SK-N-SH (cell line): ENCODE data around the gene SLC30A3. TPM values are rescaled to one million over a fixed set of nuclear protein-coding genes. Genes with fewer than 3 reads are reported as not detected.

Experiments
- CTCF ChIA-PET: fragments of 300-600, 350-600 bp; formaldehyde crosslinking; extraction: SDS; loops from one replicate; lab custom pipeline; 2021; lab: Yijun Ruan, JAX
- POLR2A ChIA-PET: fragments of 350-600 bp; sonication (Branson Sonifier 250); formaldehyde crosslinking; extraction: SDS; loops from one replicate; lab custom pipeline; 2020; ENCODE audit warnings: antibody characterized with exemption, inconsistent platforms; lab: Yijun Ruan, JAX
- DNase-seq: peaks from one replicate; pipeline ENCODE4 v3.0.0; 2012
- H2AFZ ChIP-seq: fragments of 200-600 bp; sonication (generic); 2 replicates; pipeline ENCODE4 v1.8.1; 2016; ENCODE audit warnings: antibody characterized with exemption, mild to moderate bottlenecking, low read depth
- H3F3A ChIP-seq: fragments of 200-600 bp; sonication (generic); replicated peaks from 2 replicates; pipeline ENCODE3; 2016; ENCODE audit warnings: antibody characterized with exemption, mild to moderate bottlenecking; ENCODE audit not compliant: insufficient read depth
- H3K27ac ChIP-seq, 2 experiments: fragments of 200-500 bp in 1 of 2; fragments of 200-600 bp in 1 of 2; sonication (Bioruptor generic) in 1 of 2; sonication (generic), shearing (Covaris generic) in 1 of 2; 2 replicates each; pipeline versions ENCODE4 v1.5.1 to v1.6.1; 2014 to 2016; ENCODE audit warnings: low read depth in 2 of 2, inconsistent platforms in 1 of 2, low read length in 1 of 2, mild to moderate bottlenecking in 1 of 2, mixed read lengths in 1 of 2
- H3K27me3 ChIP-seq: fragments of 200-600 bp; sonication (generic), shearing (Covaris generic); 2 replicates; pipeline ENCODE4 v1.6.1; 2016; ENCODE audit warnings: mixed run types; ENCODE audit not compliant: insufficient read depth
- H3K36me3 ChIP-seq, 2 experiments: fragments of 200-500 bp in 1 of 2; fragments of 200-600 bp in 1 of 2; sonication (Bioruptor generic) in 1 of 2; sonication (generic) in 1 of 2; replicated peaks in 1 of 2; 2 replicates each; pipeline versions ENCODE3 to v1.5.1; 2014 to 2016; ENCODE audit warnings: low read length in 1 of 2, mild to moderate bottlenecking in 1 of 2; ENCODE audit not compliant: insufficient read depth in 2 of 2, control insufficient read depth in 1 of 2
- H3K4me1 ChIP-seq, 2 experiments: fragments of 200-500 bp in 1 of 2; fragments of 200-600 bp in 1 of 2; sonication (Bioruptor generic) in 1 of 2; sonication (generic), shearing (Covaris generic) in 1 of 2; 2 replicates each; pipeline versions ENCODE4 v1.5.1 to v1.6.1; 2014 to 2016; ENCODE audit warnings: low read depth in 1 of 2, low read length in 1 of 2, mixed run types in 1 of 2; ENCODE audit not compliant: insufficient read depth in 2 of 2, control insufficient read depth in 1 of 2
- H3K4me2 ChIP-seq: fragments of 200-600 bp; sonication (generic), shearing (Covaris generic); 2 replicates; pipeline ENCODE4 v1.6.1; 2017; ENCODE audit warnings: mixed run types
- H3K4me3 ChIP-seq, 2 experiments: fragments of 200-500 bp in 1 of 2; fragments of 200-600 bp in 1 of 2; sonication (Bioruptor generic) in 1 of 2; sonication (generic), shearing (Covaris generic) in 1 of 2; 2 replicates each; pipeline versions ENCODE4 v1.5.1 to v1.8.1; 2014 to 2016; ENCODE audit warnings: low read depth in 2 of 2, inconsistent platforms in 1 of 2, low read length in 1 of 2, mild to moderate bottlenecking in 1 of 2, mixed read lengths in 1 of 2, moderate library complexity in 1 of 2
- H3K79me2 ChIP-seq: fragments of 200-600 bp; sonication (generic); 2 replicates; pipeline ENCODE4 v1.8.1; 2017; ENCODE audit warnings: mild to moderate bottlenecking; ENCODE audit not compliant: insufficient read depth
- H3K9ac ChIP-seq: fragments of 200-600 bp; sonication (generic); 2 replicates; pipeline ENCODE4 v1.6.1; 2017; ENCODE audit warnings: mixed run types
- H3K9me2 ChIP-seq: fragments of 200-600 bp; sonication (generic); 2 replicates; pipeline ENCODE4 v1.6.1; 2017; ENCODE audit warnings: mixed run types
- H3K9me3 ChIP-seq: fragments of 200-600 bp; sonication (generic); 2 replicates; pipeline ENCODE4 v1.6.1; 2017; ENCODE audit warnings: mixed run types, mild to moderate bottlenecking, moderate library complexity
- H4K20me1 ChIP-seq: fragments of 200-600 bp; sonication (generic); 2 replicates; pipeline ENCODE4 v1.6.1; 2017; ENCODE audit warnings: mild to moderate bottlenecking, mixed run types; ENCODE audit not compliant: insufficient read depth
- EP300 ChIP-seq, 2 experiments: IDR thresholded peaks; 2 replicates each; pipeline versions ENCODE4 v1.4.0 to v1.6.1; 2012; ENCODE audit warnings: borderline replicate concordance in 1 of 2, low read depth in 1 of 2, low read length in 1 of 2
- FOSL2 ChIP-seq: IDR thresholded peaks from 2 replicates; pipeline ENCODE4 v1.4.0; 2012; ENCODE audit warnings: low read depth, mild to moderate bottlenecking, moderate library complexity, borderline replicate concordance
- FOXM1 ChIP-seq: IDR thresholded peaks from 2 replicates; pipeline ENCODE4 v1.4.0; 2012; ENCODE audit warnings: low read depth, mild to moderate bottlenecking
- GABPA ChIP-seq: IDR thresholded peaks from 2 replicates; pipeline ENCODE4 v1.4.0; 2012; ENCODE audit warnings: low read depth, mild to moderate bottlenecking
- GATA2 ChIP-seq: sonication (generic); formaldehyde crosslinking; IDR thresholded peaks from 2 replicates; pipeline ENCODE4 v1.5.0; 2020; ENCODE audit warnings: mild to moderate bottlenecking, missing genetic modification reagents
- JUND ChIP-seq: IDR thresholded peaks from 2 replicates; pipeline ENCODE4 v1.4.0; 2012
- NFIC ChIP-seq: IDR thresholded peaks from 2 replicates; pipeline ENCODE4 v1.4.0; 2012; ENCODE audit warnings: borderline replicate concordance
- POLR2AphosphoS5 ChIP-seq: IDR thresholded peaks from 2 replicates; pipeline ENCODE4 v1.6.1; 2012; ENCODE audit warnings: low read depth, low read length
- RAD21 ChIP-seq: IDR thresholded peaks from 2 replicates; pipeline ENCODE4 v1.6.1; 2012; ENCODE audit warnings: mild to moderate bottlenecking, low read length
- RFX5 ChIP-seq: IDR thresholded peaks from 2 replicates; pipeline ENCODE4 v1.6.1; 2012; ENCODE audit warnings: mild to moderate bottlenecking, improper control_type of control experiment, low read length
- SIN3A ChIP-seq: IDR thresholded peaks from 2 replicates; pipeline ENCODE4 v1.6.1; 2012; ENCODE audit warnings: low read depth, mild to moderate bottlenecking, low read length, moderate library complexity, borderline replicate concordance
- TAF1 ChIP-seq: IDR thresholded peaks from 2 replicates; pipeline ENCODE4 v1.6.1; 2012; ENCODE audit warnings: low read depth, mild to moderate bottlenecking, low read length, moderate library complexity, borderline replicate concordance
- YY1 ChIP-seq: IDR thresholded peaks from 2 replicates; pipeline ENCODE4 v1.4.0; 2012; ENCODE audit warnings: low read depth, mild to moderate bottlenecking
- whole genome bisulfite sequencing: methylation state at CpG from one replicate; pipeline ENCODE4 v1.1.6; 2017; ENCODE audit warnings: low lambda C conversion rate; 5-methylcytosine and 5-hydroxymethylcytosine counted together
- polyA plus RNA-seq, 3 experiments: library from polyadenylated mRNA; depleted of rRNA; stranded (reverse); fragments of >200 nt; gene quantifications; 2 replicates each; pipeline ENCODE4 v1.2.3, GENCODE V29; 2012
- TF ChIP-seq, protein P1 (sequence below): IDR thresholded peaks from 2 replicates; pipeline ENCODE4 v1.4.0; 2012; ENCODE audit warnings: low read depth
- TF ChIP-seq, protein P2 (sequence below): IDR thresholded peaks from 2 replicates; pipeline ENCODE4 v1.6.1; 2012; ENCODE audit warnings: mild to moderate bottlenecking, low read depth, low read length, moderate library complexity
- TF ChIP-seq, protein P3 (sequence below): fragments of 150-350 bp; IDR thresholded peaks from 2 replicates; pipeline ENCODE4 v1.6.1; 2016; ENCODE audit warnings: mild to moderate bottlenecking, low read depth, low read length
- TF ChIP-seq, protein P4 (sequence below): IDR thresholded peaks from 2 replicates; pipeline ENCODE4 v1.4.0; 2012; ENCODE audit warnings: low read depth, borderline replicate concordance
- TF ChIP-seq, protein P5 (sequence below): IDR thresholded peaks from 2 replicates; pipeline ENCODE4; 2012
- TF ChIP-seq, protein P6 (sequence below): fragments of 200-600 bp; sonication (generic); IDR thresholded peaks from 2 replicates; pipeline ENCODE4 v1.6.1; 2017; ENCODE audit warnings: antibody characterized with exemption, mild to moderate bottlenecking, moderate library complexity
- TF ChIP-seq, protein P7 (sequence below): fragments of 150-350 bp; IDR thresholded peaks from 2 replicates; pipeline ENCODE4 v1.6.1; 2017; ENCODE audit warnings: antibody characterized with exemption, low read length, low read depth, borderline replicate concordance

Gene SLC30A3
- polyA plus RNA-seq, 1 of the 3 experiments (the other 2 are of a cell fraction), result 1.1 TPM

DNA sequence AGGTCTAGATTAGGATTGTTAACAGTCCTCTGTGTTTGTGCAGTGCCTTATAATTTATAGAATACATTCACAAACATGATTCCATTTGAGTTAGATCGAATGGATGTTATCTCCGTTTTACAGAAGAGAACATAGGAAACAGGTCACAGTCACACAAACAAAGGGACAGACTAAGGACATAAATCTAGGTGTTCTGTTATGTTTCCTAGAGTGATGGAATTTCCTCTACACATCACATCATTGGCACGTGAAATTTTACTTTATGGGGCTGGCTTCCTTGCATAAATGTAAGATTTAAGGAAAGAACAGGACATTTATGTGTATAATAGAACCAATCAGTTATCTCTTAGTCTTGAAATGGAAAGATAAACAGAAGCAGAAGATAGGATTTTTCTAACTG lies 25.8 kb upstream of the SLC30A3 start:
- POLR2A ChIA-PET, result no interaction called here
- H3K9me3 ChIP-seq, result no peaks in the 10 kb centered on the region
- H3K9me2 ChIP-seq, result no peaks in the 10 kb centered on the region
- no peaks in the 10 kb centered on the region for H3K27me3 ChIP-seq
- no peaks in the 10 kb centered on the region for H3K79me2 ChIP-seq
- H3F3A ChIP-seq, result peaks cover 10% of the 10 kb centered on the region
- peaks cover 2 to 10% of the 10 kb centered on the region in 2 experiments; a peak in 3 of 4 replicates for H3K4me1 ChIP-seq
- H3K36me3 ChIP-seq, result no peaks in the 10 kb centered on the region
- H3K9ac ChIP-seq, result no peak overlapping the region
- DNase-seq, result no peak
- TF ChIP-seq, protein P1, sequence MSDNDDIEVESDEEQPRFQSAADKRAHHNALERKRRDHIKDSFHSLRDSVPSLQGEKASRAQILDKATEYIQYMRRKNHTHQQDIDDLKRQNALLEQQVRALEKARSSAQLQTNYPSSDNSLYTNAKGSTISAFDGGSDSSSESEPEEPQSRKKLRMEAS, result no peak
- TF ChIP-seq JUND, result no peak
- TF ChIP-seq NFIC, result no peak
- TF ChIP-seq FOSL2, result no peak
- TF ChIP-seq, protein P2, sequence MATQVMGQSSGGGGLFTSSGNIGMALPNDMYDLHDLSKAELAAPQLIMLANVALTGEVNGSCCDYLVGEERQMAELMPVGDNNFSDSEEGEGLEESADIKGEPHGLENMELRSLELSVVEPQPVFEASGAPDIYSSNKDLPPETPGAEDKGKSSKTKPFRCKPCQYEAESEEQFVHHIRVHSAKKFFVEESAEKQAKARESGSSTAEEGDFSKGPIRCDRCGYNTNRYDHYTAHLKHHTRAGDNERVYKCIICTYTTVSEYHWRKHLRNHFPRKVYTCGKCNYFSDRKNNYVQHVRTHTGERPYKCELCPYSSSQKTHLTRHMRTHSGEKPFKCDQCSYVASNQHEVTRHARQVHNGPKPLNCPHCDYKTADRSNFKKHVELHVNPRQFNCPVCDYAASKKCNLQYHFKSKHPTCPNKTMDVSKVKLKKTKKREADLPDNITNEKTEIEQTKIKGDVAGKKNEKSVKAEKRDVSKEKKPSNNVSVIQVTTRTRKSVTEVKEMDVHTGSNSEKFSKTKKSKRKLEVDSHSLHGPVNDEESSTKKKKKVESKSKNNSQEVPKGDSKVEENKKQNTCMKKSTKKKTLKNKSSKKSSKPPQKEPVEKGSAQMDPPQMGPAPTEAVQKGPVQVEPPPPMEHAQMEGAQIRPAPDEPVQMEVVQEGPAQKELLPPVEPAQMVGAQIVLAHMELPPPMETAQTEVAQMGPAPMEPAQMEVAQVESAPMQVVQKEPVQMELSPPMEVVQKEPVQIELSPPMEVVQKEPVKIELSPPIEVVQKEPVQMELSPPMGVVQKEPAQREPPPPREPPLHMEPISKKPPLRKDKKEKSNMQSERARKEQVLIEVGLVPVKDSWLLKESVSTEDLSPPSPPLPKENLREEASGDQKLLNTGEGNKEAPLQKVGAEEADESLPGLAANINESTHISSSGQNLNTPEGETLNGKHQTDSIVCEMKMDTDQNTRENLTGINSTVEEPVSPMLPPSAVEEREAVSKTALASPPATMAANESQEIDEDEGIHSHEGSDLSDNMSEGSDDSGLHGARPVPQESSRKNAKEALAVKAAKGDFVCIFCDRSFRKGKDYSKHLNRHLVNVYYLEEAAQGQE, result no peak
- TF ChIP-seq, protein P3, sequence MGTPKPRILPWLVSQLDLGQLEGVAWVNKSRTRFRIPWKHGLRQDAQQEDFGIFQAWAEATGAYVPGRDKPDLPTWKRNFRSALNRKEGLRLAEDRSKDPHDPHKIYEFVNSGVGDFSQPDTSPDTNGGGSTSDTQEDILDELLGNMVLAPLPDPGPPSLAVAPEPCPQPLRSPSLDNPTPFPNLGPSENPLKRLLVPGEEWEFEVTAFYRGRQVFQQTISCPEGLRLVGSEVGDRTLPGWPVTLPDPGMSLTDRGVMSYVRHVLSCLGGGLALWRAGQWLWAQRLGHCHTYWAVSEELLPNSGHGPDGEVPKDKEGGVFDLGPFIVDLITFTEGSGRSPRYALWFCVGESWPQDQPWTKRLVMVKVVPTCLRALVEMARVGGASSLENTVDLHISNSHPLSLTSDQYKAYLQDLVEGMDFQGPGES, result no peak
- no peak for TF ChIP-seq POLR2AphosphoS5
- TF ChIP-seq FOXM1, result no peak
- TF ChIP-seq, protein P4, sequence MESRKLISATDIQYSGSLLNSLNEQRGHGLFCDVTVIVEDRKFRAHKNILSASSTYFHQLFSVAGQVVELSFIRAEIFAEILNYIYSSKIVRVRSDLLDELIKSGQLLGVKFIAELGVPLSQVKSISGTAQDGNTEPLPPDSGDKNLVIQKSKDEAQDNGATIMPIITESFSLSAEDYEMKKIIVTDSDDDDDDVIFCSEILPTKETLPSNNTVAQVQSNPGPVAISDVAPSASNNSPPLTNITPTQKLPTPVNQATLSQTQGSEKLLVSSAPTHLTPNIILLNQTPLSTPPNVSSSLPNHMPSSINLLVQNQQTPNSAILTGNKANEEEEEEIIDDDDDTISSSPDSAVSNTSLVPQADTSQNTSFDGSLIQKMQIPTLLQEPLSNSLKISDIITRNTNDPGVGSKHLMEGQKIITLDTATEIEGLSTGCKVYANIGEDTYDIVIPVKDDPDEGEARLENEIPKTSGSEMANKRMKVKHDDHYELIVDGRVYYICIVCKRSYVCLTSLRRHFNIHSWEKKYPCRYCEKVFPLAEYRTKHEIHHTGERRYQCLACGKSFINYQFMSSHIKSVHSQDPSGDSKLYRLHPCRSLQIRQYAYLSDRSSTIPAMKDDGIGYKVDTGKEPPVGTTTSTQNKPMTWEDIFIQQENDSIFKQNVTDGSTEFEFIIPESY, result no peak
- no peak for TF ChIP-seq TAF1
- no peak for TF ChIP-seq GATA2 (CRISPR knock-in tag)
- TF ChIP-seq, protein P5, sequence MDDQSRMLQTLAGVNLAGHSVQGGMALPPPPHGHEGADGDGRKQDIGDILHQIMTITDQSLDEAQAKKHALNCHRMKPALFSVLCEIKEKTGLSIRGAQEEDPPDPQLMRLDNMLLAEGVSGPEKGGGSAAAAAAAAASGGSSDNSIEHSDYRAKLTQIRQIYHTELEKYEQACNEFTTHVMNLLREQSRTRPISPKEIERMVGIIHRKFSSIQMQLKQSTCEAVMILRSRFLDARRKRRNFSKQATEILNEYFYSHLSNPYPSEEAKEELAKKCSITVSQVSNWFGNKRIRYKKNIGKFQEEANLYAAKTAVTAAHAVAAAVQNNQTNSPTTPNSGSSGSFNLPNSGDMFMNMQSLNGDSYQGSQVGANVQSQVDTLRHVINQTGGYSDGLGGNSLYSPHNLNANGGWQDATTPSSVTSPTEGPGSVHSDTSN, result no peak
- no peak for TF ChIP-seq RFX5
- TF ChIP-seq SIN3A, result no peak
- no peak for TF ChIP-seq RAD21
- TF ChIP-seq, protein P6, sequence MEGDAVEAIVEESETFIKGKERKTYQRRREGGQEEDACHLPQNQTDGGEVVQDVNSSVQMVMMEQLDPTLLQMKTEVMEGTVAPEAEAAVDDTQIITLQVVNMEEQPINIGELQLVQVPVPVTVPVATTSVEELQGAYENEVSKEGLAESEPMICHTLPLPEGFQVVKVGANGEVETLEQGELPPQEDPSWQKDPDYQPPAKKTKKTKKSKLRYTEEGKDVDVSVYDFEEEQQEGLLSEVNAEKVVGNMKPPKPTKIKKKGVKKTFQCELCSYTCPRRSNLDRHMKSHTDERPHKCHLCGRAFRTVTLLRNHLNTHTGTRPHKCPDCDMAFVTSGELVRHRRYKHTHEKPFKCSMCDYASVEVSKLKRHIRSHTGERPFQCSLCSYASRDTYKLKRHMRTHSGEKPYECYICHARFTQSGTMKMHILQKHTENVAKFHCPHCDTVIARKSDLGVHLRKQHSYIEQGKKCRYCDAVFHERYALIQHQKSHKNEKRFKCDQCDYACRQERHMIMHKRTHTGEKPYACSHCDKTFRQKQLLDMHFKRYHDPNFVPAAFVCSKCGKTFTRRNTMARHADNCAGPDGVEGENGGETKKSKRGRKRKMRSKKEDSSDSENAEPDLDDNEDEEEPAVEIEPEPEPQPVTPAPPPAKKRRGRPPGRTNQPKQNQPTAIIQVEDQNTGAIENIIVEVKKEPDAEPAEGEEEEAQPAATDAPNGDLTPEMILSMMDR, result no peak
- TF ChIP-seq, protein P7, sequence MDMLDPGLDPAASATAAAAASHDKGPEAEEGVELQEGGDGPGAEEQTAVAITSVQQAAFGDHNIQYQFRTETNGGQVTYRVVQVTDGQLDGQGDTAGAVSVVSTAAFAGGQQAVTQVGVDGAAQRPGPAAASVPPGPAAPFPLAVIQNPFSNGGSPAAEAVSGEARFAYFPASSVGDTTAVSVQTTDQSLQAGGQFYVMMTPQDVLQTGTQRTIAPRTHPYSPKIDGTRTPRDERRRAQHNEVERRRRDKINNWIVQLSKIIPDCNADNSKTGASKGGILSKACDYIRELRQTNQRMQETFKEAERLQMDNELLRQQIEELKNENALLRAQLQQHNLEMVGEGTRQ, result no peak
- no peak for TF ChIP-seq YY1
- no peak for TF ChIP-seq EP300 (IDR thresholded peaks at IDR 0.05; ENCODE audit: borderline replicate concordance in 1 of 2, low read depth in 1 of 2, low read length in 1 of 2)
- no peak for TF ChIP-seq GABPA
- H4K20me1 ChIP-seq, result no peaks in the 10 kb centered on the region
- no peak overlapping the region for H2AFZ ChIP-seq
- 16% methylated on average over 3 of the region's 3 CpGs for WGBS
- H3K4me3 ChIP-seq, result no peak overlapping the region
- no peak overlapping the region for H3K4me2 ChIP-seq
- H3K27ac ChIP-seq, result no peak overlapping the region
- CTCF ChIA-PET, result interaction anchor here (1.1 to 18.7 kb wide), 4 partner anchors 7 to 21 kb away, joined by 3 to 392 read pairs (median 204); partner anchors contain the start of genes SLC30A3, TRIM54 and UCN
